ENCODE results near the gene RPAP3.

DNA sequence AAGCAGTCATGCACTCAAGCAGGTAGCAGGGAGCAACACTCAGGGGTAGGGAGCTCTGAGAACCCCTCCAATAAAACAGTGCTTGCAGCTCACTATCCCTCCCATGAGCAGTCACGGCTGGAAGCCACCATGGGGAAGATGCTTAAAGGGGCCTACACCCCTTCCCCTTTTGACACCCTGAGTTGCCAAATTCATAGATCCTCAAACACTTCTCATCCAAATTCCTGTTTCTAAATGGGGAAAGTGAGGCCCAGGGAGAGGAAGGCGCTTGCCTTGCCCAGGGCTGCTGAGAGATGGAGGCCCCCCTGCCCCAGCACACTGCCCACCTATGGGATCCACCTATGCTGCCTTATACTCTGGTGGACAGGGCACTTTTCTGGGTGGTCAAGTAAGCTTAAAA, 26.7 kb upstream of the RPAP3 start:
- TF ChIP-seq EZH2 (IDR thresholded peaks at IDR 0.05; ENCODE audit: borderline replicate concordance, insufficient read depth, low read length, poor library complexity, severe bottlenecking) (no peak), POLR2AphosphoS5 (IDR thresholded peaks at IDR 0.05) (no peak), MXI1 (conservative IDR thresholded peaks at IDR 0.05; ENCODE audit: poor library complexity, severe bottlenecking) (no peak), RAD21 (conservative IDR thresholded peaks at IDR 0.05) (no peak), EP300 (conservative IDR thresholded peaks at IDR 0.05; ENCODE audit: poor library complexity, severe bottlenecking) (no peak), SMC3 (conservative IDR thresholded peaks at IDR 0.05; ENCODE audit: poor library complexity) (no peak), TAF1 (IDR thresholded peaks at IDR 0.05; ENCODE audit: low read depth) (no peak)
- TF ChIP-seq, protein P1, sequence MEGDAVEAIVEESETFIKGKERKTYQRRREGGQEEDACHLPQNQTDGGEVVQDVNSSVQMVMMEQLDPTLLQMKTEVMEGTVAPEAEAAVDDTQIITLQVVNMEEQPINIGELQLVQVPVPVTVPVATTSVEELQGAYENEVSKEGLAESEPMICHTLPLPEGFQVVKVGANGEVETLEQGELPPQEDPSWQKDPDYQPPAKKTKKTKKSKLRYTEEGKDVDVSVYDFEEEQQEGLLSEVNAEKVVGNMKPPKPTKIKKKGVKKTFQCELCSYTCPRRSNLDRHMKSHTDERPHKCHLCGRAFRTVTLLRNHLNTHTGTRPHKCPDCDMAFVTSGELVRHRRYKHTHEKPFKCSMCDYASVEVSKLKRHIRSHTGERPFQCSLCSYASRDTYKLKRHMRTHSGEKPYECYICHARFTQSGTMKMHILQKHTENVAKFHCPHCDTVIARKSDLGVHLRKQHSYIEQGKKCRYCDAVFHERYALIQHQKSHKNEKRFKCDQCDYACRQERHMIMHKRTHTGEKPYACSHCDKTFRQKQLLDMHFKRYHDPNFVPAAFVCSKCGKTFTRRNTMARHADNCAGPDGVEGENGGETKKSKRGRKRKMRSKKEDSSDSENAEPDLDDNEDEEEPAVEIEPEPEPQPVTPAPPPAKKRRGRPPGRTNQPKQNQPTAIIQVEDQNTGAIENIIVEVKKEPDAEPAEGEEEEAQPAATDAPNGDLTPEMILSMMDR (IDR thresholded peaks at IDR 0.05; ENCODE audit: poor library complexity, severe bottlenecking), result no peak
- TF ChIP-seq, protein P2, sequence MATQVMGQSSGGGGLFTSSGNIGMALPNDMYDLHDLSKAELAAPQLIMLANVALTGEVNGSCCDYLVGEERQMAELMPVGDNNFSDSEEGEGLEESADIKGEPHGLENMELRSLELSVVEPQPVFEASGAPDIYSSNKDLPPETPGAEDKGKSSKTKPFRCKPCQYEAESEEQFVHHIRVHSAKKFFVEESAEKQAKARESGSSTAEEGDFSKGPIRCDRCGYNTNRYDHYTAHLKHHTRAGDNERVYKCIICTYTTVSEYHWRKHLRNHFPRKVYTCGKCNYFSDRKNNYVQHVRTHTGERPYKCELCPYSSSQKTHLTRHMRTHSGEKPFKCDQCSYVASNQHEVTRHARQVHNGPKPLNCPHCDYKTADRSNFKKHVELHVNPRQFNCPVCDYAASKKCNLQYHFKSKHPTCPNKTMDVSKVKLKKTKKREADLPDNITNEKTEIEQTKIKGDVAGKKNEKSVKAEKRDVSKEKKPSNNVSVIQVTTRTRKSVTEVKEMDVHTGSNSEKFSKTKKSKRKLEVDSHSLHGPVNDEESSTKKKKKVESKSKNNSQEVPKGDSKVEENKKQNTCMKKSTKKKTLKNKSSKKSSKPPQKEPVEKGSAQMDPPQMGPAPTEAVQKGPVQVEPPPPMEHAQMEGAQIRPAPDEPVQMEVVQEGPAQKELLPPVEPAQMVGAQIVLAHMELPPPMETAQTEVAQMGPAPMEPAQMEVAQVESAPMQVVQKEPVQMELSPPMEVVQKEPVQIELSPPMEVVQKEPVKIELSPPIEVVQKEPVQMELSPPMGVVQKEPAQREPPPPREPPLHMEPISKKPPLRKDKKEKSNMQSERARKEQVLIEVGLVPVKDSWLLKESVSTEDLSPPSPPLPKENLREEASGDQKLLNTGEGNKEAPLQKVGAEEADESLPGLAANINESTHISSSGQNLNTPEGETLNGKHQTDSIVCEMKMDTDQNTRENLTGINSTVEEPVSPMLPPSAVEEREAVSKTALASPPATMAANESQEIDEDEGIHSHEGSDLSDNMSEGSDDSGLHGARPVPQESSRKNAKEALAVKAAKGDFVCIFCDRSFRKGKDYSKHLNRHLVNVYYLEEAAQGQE (IDR thresholded peaks at IDR 0.05; ENCODE audit: borderline replicate concordance), result no peak
